Left colon (tissue), 2 donors: ENCODE results near the gene ZNF148. TPM values are rescaled to one million over a fixed set of nuclear protein-coding genes. Genes with fewer than 3 reads are reported as not detected.

Experiments used
- ATAC-seq: fragments of 200-7000 bp; cut with Tn5 transposase; one replicate; pipeline ENCODE4 v1.9.1; 2020; ENCODE audit warnings: mild to moderate bottlenecking, moderate library complexity
- DNase-seq, 2 donors: peaks; one replicate each; pipeline ENCODE4 v3.0.0-alpha.2; 2020
- intact Hi-C, 2 donors: fragments of 100-400 bp; cut with DNase I in 1 of 2; cut with micrococcal nuclease in 1 of 2; formaldehyde crosslinking; loops; one replicate each; pipeline versions ENCODE4 v1.11.2 to v1.14.0; 2022; cut with DNase I, micrococcal nuclease
- total RNA-seq, 2 donors: library from RNA; stranded (reverse); fragmentation: NEBNext Ultra II Directional; extraction: Animal tissue kit (Norgen Biotek cat#: 25700); gene quantifications; one replicate each; pipeline ENCODE4 v1.2.1, GENCODE V29; 2021
- donor health status: DM: no; HTN: no; CAD: no.
- donor health status: DM: yes; HTN: yes; CAD: no.

ZNF148 gene
- total RNA-seq, 2 donors from 2014 or later, result 44.3 to 48.6 TPM

- no peak for DNase-seq
- ATAC-seq, result no peak
- intact Hi-C loops, result no loop called here
Measured at GRCh38 chr3:125381314-125381713, 6.2 kb upstream of the ZNF148 start.

GRCh38 chr3:125379483-125379882 lies 4.4 kb upstream of the ZNF148 start:
- ATAC-seq, result no peak
- DNase-seq, result no peak
- intact Hi-C loops, result no loop called here

GRCh38 chr3:125378762-125379161 lies 3.6 kb upstream of the ZNF148 start:
- intact Hi-C loops, result no loop called here
- ATAC-seq (no peak), DNase-seq (no peak)

DNA sequence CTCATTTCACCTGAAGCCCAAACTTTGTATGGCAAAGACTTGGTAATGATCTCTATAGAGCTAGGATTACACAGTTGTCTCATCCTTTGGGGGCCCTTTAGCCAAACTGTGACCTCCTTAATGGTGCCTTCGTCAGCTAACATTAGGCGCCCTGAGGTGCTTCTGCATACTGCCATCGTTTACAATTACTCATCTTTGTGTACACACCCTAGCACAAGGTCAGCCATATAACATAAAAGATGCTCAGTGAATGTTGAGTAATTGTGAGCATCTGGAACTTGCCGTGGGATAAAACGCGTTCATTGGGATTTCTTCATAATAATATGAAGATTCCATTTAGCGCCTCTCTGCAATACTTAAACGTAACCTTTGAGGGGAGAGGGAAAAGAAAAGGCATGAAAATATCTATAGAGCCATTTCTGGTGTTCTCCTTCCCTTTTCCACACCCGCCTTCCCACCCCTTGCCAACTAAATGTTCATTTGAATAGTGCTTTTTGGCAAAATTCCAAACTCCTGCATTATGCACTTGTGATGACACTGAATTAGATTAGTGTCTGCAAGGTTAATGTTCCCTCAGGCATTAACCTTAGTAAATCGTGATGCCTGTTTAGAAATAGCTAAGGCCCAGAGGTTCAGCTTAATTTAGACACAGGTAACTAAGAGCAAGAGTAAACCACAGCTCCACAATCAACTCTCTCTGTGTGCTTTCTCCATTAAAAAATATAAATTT lies 990 bp upstream of the ZNF148 start:
- DNase-seq (no peak), ATAC-seq (peak; percentile 36)
- intact Hi-C loops, result no loop called here

DNA sequence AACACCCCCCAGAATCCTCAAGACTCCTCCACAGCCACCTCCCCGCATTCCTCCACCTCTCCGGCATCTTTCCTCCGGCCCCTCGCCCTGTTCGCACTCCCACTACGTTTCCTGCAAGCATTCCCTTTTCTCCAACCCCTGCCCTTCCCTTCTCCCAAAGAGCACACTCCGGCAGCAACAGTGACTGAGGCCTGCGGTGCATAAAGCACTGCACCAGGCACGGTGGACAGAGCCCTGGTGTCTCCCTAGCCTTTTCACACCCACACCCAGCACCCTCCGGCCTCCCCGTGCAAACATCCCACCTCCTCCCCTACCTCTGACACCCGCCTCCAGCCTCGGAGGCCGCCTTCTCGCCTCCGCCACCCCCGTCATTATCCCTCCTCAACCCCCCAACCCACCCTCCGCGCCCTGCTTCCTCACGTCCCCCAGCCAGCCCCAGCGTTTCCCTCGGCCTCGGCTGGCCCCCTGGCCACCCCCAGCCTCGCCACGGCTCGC lies 577 bp downstream of the ZNF148 start:
- DNase-seq (peak; percentile 30 to 56), ATAC-seq (peak; percentile 55)
- intact Hi-C loops, result no loop called here

DNA sequence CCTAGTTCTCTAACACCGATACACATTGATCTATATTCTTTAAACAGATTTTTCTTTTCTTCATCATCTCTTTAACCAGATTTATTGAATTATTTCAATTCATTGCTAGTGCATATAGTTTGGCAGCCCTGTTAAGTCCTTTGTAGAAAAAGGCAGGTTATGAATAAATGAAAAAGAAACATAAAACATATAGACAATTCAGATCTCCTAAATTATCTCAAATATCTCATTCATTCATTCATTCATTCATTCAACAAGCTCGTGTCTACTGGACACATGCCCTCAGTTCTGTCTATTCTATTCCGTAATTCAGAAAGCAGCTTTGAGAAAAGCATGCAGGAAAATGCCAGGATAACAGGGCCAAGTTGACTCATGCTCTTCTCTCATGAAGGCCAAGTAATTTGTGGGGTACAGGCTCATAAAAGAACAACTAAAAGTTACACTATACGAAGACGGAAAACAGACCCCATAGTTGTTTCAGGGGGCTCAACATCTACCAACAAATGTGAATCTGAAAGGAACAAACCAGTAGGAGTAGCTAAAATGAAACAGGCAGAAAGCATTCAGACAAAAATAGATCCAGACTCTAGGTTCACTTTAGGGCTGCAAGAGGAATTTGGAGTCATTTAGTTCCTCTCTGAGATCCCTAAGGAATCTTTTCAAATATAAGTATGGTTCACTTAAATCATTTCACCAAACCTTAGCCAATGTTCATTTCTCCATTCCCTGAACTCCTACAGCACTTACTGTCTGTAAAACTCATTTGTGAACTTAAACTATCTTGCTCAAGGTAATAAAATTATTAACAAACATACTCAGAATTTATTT lies 7.5 kb downstream of the ZNF148 start:
- DNase-seq (no peak), ATAC-seq (no peak)
- intact Hi-C loops, result no loop called here

DNA sequence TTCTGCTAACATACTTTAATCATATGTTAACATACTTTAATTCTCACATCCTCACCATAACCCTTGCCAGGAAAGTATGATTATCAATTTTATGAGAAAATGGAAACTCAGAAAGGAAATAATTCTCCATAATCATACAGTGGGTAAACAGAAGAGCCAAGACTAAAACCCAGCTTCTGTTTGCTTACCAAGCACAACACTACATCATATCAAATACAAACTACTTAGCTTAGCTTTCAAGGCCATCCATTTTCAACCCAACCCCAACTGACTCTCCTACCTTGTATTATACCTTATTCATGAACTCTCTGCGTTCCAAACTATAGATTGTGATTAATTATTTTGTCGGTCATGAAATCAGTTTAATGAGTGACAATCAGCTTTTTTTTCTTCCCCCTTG lies 9.0 kb downstream of the ZNF148 start:
- intact Hi-C loops, result no loop called here
- DNase-seq (no peak), ATAC-seq (peak; percentile 50)

DNA sequence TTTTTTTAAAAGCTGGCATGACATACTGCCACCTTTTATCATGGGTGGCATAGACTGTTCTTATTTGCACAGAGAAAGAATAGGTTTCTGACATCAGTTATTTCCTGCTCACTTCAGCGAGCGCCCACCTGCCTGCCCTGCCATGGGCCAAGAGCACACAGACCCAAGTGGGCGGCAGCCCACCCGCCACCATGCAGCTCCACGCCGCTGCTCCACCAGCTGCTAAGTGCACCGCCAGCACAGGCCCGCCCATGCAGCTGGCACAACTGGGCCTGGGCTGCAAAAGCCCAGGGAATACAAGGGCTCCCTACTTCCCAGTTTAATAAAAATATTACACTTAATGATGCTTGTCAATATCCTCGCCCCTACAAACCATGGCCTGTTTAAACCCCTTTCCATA lies 15.4 kb downstream of the ZNF148 start:
- no peak for DNase-seq
- peak; percentile 16 for ATAC-seq
- intact Hi-C loops, result no loop called here

GRCh38 chr3:125358923-125359322 lies 16.2 kb downstream of the ZNF148 start:
- ATAC-seq, result no peak

DNA sequence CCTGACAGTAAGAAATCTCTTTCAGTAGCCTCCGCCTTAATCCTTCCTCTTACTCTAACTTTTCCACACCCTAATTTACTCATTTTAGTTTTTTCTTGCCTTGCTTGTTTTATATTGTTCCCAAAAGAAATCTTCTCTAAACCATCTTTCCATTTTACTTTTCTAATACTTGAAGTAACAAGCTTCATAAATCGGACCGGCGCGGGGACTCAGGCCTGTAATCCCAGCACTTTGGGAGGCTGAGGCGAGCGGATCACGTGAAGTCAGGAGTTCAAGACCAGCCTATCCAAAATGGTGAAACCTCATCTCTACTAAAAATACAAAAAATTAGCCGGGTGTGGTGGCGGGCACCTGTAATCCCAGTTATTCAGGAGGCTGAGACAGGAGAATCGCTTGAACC lies 17.3 kb downstream of the ZNF148 start:
- no peak for DNase-seq
- no peak for ATAC-seq
- intact Hi-C loops, result no loop called here

More at GRCh38 chr3:125358923-125359322, 16.2 kb downstream of the ZNF148 start:
- intact Hi-C loops, result no loop called here
- DNase-seq, result no peak

- DNase-seq, result peak in 1 of 2 donors; percentile 43
- intact Hi-C loops, result no loop called here
Measured at GRCh38 chr3:125357032-125357658, 18.0 kb downstream of the ZNF148 start.

GRCh38 chr3:125356140-125357026 lies 18.7 kb downstream of the ZNF148 start:
- DNase-seq (no peak), ATAC-seq (peak; percentile 3)
- intact Hi-C loops, result no loop called here

More at GRCh38 chr3:125357032-125357658, 18.0 kb downstream of the ZNF148 start:
- ATAC-seq, result peak; percentile 89

DNA sequence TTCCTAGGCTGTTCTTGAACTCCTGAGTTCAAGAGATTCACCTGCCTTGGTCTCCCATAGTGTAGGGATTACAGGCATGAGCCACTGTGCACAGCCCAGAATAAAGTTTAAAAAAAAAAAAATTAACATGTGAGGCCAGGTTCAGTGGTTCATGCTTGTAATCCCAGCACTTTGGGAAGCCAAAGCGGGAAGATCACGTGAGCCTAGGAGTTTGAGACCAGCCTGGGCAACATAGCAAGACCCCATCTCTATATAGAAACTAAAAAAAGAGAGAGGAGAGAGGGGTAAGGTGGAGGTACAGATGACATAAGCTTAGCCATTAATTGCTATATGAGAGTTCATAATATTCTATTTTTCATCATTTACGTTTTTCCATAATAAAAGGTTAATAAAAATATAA lies 21.5 kb downstream of the ZNF148 start:
- ATAC-seq (no peak), DNase-seq (no peak)
- intact Hi-C loops, result no loop called here

- ATAC-seq, result no peak
- intact Hi-C loops, result no loop called here
- DNase-seq, result no peak
Measured at GRCh38 chr3:125353128-125353527, 22.0 kb downstream of the ZNF148 start.

DNA sequence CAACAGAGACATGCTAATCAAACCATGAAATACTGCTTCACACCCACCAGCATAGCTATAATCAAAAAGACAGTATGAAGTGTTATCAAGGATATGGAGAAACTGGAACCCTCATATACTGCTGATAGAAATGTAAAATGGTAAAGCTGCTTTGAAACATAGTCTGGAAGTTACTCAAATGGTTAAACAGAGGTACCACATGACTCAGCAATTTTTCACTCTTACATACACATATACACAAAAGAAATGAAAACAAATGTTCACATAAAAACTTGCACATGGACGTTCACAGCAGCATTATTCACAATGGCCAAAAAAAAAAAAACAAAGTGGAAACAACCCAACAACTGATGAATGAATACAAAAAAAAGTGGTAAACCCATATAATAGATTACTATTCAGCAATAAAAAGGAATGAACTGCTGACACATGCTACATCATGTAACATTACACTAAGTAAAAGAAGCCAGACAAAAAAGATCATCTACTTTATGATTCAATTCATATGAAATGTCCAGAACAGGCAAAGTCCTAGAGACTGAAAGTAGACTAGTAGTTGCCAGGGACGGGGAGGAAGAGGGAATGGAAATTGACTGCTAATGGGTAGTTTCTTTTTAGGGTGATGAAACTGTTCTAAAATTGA lies 23.2 kb downstream of the ZNF148 start:
- DNase-seq (no peak), ATAC-seq (peak; percentile 64)
- intact Hi-C loops, result no loop called here

DNA sequence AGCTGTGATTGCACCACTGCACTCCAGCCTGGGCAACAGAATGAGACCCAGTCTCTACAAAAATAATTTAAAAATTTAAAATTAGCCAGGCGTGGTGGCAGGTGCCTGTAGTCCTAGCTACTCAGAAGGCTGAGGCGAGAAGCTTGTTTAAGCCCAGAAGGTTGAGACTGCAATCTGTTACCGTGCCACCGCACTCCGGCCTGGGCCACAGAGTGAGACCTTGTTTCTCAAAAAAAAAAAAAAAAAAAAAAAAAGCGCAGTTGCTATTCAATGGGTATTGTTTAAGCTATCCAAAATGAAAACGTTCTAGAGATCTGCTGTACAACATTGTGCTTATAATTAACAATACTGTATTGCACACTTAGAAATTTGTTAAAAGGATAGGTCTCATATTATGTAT lies 24.0 kb downstream of the ZNF148 start:
- intact Hi-C loops, result no loop called here
- no peak for DNase-seq
- ATAC-seq, result no peak

GRCh38 chr3:125350597-125350996 lies 24.5 kb downstream of the ZNF148 start:
- DNase-seq (no peak), ATAC-seq (peak; percentile 34)
- intact Hi-C loops, result no loop called here

DNA sequence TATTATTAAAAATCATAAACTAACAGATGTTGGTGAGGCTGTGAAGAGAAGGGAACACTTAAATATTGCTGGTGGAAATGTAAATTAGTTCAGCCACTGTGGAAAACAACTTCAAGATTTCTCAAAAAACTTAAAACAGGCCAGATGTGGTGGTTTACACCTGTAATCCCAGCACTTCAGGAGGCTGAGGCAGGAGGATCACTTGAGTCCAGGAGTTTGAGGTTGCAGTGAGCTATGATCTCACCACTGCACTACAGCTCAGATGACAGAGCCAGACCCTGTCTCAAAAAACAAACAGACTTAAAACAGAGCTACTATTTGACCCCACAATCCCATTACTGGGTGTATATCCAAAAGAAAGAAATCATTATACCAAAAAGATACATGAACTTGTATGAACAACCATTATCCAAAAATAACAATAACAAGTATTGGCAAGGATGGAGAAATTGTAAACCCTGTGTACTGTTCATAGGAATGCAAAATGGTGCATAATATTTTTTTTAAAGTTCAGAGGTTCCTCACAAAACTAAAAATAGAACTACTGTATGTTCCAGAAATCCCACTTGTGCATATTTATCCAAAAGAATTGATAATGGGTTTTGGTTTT lies 25.5 kb downstream of the ZNF148 start:
- no peak for DNase-seq
- intact Hi-C loops, result no loop called here
- ATAC-seq, result no peak
